HG03520 (cell line): ENCODE measurements around the gene AP3B1.

Experiments used
- ATAC-seq: cut with Tn5 transposase; IDR thresholded peaks from one replicate; pipeline ENCODE4 v1.9.1; 2021; ENCODE audit warnings: mild to moderate bottlenecking, moderate library complexity; ENCODE audit not compliant: unreplicated experiment

The AP3B1 gene

DNA sequence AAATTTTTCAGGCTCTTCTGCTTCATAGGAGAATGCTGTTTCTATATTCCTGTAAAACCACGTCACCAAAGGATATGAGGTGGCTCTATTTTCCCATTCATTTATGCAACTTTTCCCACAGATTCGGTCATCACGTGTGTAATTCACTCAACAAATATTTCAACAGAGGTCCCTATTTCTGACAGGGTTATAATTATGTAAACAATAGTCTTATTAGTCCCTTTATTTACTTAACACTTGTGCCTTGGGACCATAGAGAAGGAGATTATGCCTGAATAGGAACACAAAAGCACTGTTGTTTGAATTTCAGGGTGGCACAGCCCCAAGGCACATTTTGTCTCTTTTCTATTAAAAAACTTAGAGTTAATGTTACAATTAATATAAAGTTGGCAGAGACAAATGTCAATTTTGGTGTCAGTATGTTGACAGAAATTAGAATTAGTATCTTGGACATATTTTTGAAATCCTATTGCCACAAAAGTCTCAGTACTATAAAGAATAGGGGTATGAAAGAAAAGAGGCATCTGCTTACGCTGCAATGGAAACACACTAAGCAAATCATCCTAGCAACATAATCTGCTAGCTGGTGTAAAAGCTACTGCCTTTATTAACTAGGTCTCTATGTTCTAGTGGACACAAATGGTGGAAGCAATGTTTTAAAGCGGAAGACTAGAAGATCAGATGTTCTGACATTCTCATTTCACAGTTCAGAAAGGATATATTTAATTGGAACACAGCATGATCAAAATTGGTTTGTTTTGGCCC is 289.3 kb downstream of the AP3B1 start:
- no peak for ATAC-seq

- no peak for ATAC-seq
Observed at GRCh38 chr5:78004559-78004958, 289.9 kb downstream of the AP3B1 start.

DNA sequence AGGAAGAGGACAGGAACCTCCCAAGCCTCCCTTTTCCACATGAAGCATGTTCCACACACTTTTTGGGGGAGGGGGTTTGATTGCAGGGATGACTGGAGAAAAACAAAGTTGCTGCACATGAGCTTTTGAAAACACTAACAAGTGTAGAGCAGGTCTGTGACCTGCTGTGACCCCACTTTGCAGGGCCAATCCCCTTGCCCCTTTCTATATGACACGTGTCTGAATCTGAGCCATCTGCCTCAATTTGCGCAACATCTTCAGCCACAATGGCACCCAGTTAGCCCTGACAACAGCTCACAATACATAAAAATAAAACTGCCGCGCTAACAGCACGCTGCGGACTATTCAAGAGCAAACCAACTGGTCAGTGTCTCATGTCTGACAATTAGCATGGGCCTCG is 290.6 kb downstream of the AP3B1 start:
- ATAC-seq, result no peak

GRCh38 chr5:78003450-78003849 is 291.0 kb downstream of the AP3B1 start:
- ATAC-seq, result no peak

- ATAC-seq, result no peak
Observed at GRCh38 chr5:78002690-78003089, 291.8 kb downstream of the AP3B1 start.

- ATAC-seq, result no peak
Observed at GRCh38 chr5:78001197-78001596, 293.3 kb downstream of the AP3B1 start.

GRCh38 chr5:78000191-78000590 is 294.3 kb downstream of the AP3B1 start:
- ATAC-seq, result no peak

DNA sequence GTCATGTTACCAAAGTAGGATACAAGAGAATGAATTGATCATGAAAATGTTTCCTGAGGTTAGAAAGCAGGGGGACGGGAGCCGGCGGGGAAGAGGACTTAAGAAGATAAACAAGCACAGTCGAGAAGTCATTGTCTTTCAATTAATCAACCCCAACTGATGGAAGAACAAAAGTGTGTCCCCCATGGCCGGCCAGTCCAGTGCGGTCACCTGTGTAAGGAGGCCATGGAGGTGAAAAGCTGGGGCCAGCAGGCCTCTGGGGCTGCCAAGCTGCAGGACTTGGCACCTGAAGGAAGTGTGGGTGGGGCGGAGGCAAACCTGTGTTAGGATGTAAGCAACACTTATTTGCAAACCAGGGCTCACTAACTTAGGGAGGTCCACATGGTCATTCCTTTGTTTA is 295.1 kb downstream of the AP3B1 start:
- no peak for ATAC-seq

DNA sequence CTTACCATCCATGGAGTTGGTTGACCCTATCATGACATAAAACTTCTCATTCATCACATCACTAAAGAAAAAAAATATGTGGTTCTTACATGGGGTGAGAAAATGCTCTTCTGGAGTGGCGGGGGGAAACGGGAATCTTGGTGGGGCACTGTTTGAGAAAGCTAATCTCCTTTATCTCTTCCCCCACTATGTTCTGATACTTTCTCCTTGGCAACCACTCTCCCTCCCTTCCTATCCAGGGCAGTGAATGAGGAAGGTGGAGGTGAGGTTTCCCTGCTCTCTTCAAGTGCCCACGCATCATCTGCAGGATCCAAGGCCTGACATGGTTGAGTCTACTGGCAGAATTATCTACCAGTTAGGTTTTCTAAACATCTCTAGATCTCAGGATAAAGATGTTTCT is 297.6 kb downstream of the AP3B1 start:
- no peak for ATAC-seq

DNA sequence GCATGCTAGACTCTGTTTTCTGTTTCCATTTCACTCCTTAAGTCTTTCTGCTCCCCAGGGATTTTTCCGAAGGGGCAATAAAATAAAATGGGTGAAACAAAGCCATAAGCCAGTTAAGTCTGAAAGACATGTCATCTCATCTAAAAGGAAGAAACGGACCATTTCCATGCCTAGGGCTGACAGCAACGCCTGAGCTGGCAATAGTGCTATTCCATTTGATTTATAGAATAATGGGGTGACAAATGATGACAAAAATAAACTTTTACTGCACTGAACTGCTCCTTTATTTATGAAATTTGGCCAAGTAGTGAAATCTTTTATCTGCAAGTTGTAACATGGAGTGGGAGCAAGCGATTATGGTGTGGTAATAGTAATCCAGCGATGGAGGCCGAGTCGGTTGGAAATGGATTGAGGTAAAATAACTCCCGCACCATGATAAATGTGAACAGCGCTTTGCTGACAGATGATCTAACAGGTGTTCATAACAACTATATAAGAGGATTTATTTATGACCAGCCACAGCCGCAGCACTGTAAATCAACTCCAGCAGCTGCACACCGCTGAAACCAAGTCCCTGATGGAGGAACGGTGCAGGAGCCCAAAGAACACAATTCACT is 298.6 kb downstream of the AP3B1 start:
- no peak for ATAC-seq

DNA sequence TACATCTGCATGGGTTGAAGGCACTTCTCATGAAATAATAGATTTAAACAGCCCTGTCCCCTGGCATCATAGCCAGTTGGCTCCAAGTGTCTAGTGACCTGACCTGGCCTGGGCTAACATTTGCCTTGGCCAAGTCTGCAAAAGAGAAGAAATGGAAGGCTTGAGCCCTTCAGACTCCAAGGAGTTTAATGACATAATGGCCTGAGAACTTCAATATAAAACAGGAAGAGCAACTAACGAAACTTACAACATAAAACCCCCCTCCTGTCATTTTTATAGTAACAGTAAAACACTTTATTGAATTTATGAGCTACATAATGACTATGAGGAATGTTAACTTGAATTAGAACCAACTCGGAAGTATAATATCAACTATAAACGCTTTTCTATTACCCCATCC is 299.6 kb downstream of the AP3B1 start:
- no peak for ATAC-seq

DNA sequence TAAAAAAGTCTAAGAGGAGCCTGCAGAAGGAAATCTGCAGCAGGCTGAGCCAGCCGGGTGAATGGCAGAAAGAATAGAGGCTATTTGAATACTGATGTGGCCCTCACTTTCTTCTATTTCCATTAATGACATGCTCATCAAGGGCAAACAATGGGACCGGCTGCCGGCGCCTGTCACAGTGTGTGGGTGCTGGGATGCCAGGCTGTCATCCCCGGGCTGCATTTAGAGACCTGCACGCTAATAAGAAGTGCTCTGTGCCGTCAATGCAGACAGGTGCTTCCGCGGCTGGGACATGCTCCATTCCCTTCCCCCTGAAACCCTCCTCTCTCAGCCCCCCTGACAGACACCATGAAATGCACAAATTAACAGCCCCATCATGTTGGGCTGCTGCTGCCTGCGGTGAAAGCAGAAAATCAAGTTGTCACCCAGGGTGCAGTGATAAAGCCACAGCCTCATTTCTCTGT is 300.6 kb downstream of the AP3B1 start:
- ATAC-seq, result no peak

DNA sequence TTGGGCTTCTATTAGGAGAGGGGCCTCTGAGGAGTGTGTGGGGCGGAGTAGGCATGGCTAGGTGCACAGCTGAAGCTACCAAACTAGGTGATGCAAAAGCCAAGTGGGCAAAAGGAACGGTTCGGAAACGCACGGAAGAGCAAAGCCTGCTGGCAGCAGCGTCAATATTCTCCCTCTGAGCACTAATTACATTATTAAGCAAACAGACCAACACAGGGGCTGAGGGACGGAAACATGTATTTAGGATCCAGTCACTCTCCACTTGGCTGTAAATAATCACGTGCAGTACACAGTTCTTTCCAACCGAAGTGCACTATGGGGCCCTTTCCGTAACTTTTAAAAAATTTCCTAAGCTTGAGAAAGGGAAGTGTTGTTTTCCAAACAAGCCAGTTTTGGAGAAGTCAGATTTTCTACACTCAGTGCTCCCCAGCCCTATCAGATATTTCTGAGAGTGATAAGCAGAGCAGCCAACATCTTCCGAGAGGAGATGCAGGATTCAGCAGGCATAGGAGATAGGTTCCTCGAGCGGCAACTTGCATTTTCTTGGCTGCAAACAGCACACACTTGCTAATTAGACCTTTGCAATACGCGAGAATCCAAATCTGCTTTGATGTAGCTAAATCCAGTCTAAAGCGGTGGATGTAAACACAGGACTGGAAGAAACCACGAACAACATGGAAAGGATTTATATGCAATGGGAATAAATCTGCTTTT is 301.2 kb downstream of the AP3B1 start:
- ATAC-seq, result no peak

- no peak for ATAC-seq
Observed at GRCh38 chr5:77991084-77991483, 303.4 kb downstream of the AP3B1 start.

DNA sequence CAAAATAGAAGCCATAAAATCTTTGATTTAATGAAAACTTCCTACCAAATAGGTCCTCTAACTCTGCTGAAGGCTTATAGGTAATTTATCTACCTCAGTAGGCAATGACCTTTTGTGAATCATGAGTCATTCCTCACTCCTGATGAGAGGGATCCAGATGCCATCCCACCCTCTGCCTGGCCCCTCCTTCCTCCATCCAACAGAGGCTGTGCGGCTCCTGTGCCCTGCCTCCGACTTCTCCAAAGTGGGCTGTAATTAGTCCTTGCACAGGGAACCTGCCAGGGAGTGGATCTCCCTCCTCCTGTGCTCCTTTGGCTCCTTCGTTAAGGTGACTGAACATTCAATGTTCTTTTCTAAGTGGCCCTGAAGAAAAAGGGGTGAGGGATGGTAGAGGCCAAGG is 304.5 kb downstream of the AP3B1 start:
- ATAC-seq, result no peak

GRCh38 chr5:77987988-77988387 is 306.5 kb downstream of the AP3B1 start:
- ATAC-seq, result no peak

GRCh38 chr5:77987331-77987730 is 307.2 kb downstream of the AP3B1 start:
- ATAC-seq, result no peak

DNA sequence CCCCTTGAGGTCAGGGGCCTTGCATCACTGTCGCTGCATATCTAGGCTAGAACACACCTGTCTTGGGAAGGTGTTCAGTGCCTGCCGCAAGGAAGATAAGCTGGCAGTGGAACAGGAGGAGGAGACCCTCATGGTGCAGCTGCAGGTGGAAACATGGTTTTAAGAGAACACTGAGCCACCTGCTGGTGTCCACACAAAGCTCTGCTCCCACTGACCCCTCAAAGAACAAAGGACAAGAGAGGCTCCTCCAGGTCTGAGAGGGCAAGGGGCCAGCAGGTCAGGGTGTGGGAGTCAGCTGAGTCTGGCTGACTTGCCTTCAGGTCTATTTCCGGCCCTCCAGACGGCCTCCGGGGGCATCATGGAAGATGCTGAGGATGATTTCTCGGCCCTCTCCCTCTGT is 308.2 kb downstream of the AP3B1 start:
- no peak for ATAC-seq

- ATAC-seq, result no peak
Observed at GRCh38 chr5:77985247-77985646, 309.3 kb downstream of the AP3B1 start.

GRCh38 chr5:77984587-77984986 is 309.9 kb downstream of the AP3B1 start:
- ATAC-seq, result no peak

GRCh38 chr5:77983482-77984199 is 310.9 kb downstream of the AP3B1 start:
- no peak for ATAC-seq
